Measurements from ENCODE around the gene DPF3.

GRCh38 chr14:72763892-72764291 lies 130.0 kb downstream of the DPF3 start:
- TF ChIP-seq, protein P1, sequence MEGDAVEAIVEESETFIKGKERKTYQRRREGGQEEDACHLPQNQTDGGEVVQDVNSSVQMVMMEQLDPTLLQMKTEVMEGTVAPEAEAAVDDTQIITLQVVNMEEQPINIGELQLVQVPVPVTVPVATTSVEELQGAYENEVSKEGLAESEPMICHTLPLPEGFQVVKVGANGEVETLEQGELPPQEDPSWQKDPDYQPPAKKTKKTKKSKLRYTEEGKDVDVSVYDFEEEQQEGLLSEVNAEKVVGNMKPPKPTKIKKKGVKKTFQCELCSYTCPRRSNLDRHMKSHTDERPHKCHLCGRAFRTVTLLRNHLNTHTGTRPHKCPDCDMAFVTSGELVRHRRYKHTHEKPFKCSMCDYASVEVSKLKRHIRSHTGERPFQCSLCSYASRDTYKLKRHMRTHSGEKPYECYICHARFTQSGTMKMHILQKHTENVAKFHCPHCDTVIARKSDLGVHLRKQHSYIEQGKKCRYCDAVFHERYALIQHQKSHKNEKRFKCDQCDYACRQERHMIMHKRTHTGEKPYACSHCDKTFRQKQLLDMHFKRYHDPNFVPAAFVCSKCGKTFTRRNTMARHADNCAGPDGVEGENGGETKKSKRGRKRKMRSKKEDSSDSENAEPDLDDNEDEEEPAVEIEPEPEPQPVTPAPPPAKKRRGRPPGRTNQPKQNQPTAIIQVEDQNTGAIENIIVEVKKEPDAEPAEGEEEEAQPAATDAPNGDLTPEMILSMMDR (IDR thresholded peaks at IDR 0.05; ENCODE audit: low read depth, low read length, poor library complexity, severe bottlenecking), result no peak
- TF ChIP-seq EZH2phosphoT487 (IDR thresholded peaks at IDR 0.05; ENCODE audit: borderline replicate concordance, low read length), result no peak
